Lung (tissue), 16 donors: ENCODE measurements around the gene DOCK8. TPM values are rescaled to one million over a fixed set of nuclear protein-coding genes. Genes with fewer than 3 reads are reported as not detected.
"Not testable (repeated sequence)": the region's sequence is repeated elsewhere in the genome, so short reads cannot be mapped to it uniquely, and the experiment has no call there.

ENCODE experiments used
- ATAC-seq: fragments of 200-7000 bp; cut with Tn5 transposase; one replicate; pipeline ENCODE4 v1.9.1; 2020; ENCODE audit warnings: moderate number of reproducible peaks; ENCODE audit not compliant: insufficient read depth, low FRiP score
- DNase-seq, 3 donors: peaks; one replicate each; pipeline ENCODE4 v3.0.0-alpha.2; 2013 to 2017
- H3K27ac ChIP-seq, 2 donors: one replicate each; pipeline ENCODE4 v1.5.1; 2013; ENCODE audit warnings: mild to moderate bottlenecking in 2 of 2, moderate library complexity in 2 of 2, control low read depth in 1 of 2, inconsistent platforms in 1 of 2, low read depth in 1 of 2, low read length in 1 of 2
- H3K27me3 ChIP-seq, 3 donors: one replicate each; pipeline ENCODE4 v1.5.1; 2013; ENCODE audit warnings: low read length in 2 of 3; ENCODE audit not compliant: control insufficient read depth in 3 of 3, insufficient read depth in 3 of 3
- H3K36me3 ChIP-seq, 4 donors: one replicate each; pipeline ENCODE4 v1.5.1; 2013; ENCODE audit warnings: low read length in 4 of 4, mild to moderate bottlenecking in 1 of 4, moderate library complexity in 1 of 4; ENCODE audit not compliant: control insufficient read depth in 4 of 4, insufficient read depth in 4 of 4
- H3K4me1 ChIP-seq, 5 donors: one replicate each; pipeline ENCODE4 v1.5.1; 2013; ENCODE audit warnings: low read length in 5 of 5, mild to moderate bottlenecking in 2 of 5, moderate library complexity in 1 of 5; ENCODE audit not compliant: control insufficient read depth in 5 of 5, insufficient read depth in 5 of 5
- H3K4me3 ChIP-seq: one replicate; pipeline ENCODE4 v1.5.1; 2013; ENCODE audit warnings: mild to moderate bottlenecking, control low read depth, moderate library complexity
- H3K9ac ChIP-seq, 2 donors: one replicate each; pipeline ENCODE4 v1.5.1; 2013; ENCODE audit warnings: low read length in 2 of 2, control low read depth in 1 of 2; ENCODE audit not compliant: insufficient read depth in 1 of 2
- H3K9me3 ChIP-seq, 4 donors: one replicate each; pipeline ENCODE4 v1.5.1; 2013; ENCODE audit warnings: low read length in 3 of 4, mild to moderate bottlenecking in 1 of 4, moderate library complexity in 1 of 4; ENCODE audit not compliant: control insufficient read depth in 4 of 4, insufficient read depth in 3 of 4
- WGBS, 2 donors: extraction: QIAGEN DNeasy Blood & Tissue Kit; methylation state at CpG; one replicate each; pipeline ENCODE4 v1.1.7; 2013; 5-methylcytosine and 5-hydroxymethylcytosine counted together
- long read RNA-seq, 5 donors: transcript quantifications; one replicate each; lab custom pipeline, GENCODE V29; 2026
- polyA plus RNA-seq, 2 donors: library from polyadenylated mRNA; stranded (reverse); fragments of 200-250 nt; gene quantifications; one replicate each; pipeline ENCODE4 v1.2.1, GENCODE V29; 2013
- total RNA-seq, 2 donors: library from RNA; depleted of rRNA in 1 of 2; stranded (reverse); fragments of >200 nt in 1 of 2; gene quantifications; one replicate each; pipeline ENCODE4 v1.2.1, GENCODE V29; 2014 to 2021
- TF ChIP-seq, protein P1 (sequence below): IDR thresholded peaks from 2 replicates; pipeline ENCODE4 v1.5.1; 2012; ENCODE audit warnings: mild to moderate bottlenecking; ENCODE audit errors: control extremely low read depth, extremely low read depth
- donor health status: control.
- donor health status: control.
- donor health status: Bipolar disorder and iron deficiency.
- donor health status: healthy.
- donor health status: DM: yes; HTN: yes; CAD: no.

Gene DOCK8
- total RNA-seq = 10 to 100 TPM; 24.5 to 75.1 TPM
- 10 to 100 TPM in 1 of 2 donors, 1 to 10 TPM in 1; 9.6 to 30.1 TPM for polyA plus RNA-seq
- long read RNA-seq, donor 1 = 0 reads
- long read RNA-seq, donor 2 = 0 reads
- long read RNA-seq, donor 3 = 0 reads
- long read RNA-seq, donor 4 = 0 reads
- long read RNA-seq, donor 5 = 0 reads

DNA sequence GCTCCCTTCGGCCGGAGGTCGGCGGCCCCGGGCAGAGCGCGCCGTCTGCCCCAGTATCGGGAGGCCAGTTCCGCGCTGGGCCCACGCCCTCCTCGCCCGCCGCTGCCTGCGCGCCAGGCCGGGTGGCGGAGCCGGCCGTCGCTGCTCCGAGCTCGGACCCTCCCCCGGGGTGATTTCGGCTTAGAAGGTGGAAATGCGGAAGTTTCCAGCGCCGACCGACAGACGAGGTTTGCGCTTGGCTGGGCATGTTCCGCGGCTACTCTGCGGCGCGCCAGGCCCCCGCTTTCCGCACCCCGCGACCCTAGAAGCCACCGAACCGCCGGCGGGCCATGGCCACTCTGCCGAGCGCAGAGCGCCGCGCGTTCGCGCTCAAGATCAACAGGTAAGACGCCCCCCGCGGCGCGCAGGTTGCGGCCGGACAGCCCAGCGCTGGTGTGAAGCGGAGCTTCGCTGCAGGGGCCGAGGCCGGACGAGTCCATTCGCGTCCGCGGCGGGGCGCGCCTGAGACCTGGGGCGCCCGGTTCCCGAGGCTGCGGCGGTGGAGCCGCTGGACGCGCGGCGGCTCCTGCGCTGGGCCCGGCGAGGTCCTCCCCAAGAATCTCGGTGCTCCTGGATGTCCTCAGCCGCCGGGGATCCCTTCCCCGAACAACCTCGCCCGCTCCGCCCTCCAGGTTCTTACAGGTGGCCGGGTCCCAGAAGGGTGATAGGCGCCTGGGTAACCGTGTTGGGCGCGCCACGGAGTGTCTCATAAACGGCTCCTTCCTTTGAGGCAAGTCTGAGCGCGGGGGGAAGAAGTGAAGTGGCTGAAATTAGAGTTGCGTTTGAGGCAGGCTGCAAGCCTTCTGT lies at the start of gene DOCK8:
TSS of gene DOCK8 (plus strand) at position 218 of the 846 bp plus-strand sequence. CDS start at position 330, 112 bp downstream.
- no peaks in the 10 kb centered on the region for H3K4me1 ChIP-seq
- DNase-seq = peak; percentile 41 to 55 (median 50)

DNA sequence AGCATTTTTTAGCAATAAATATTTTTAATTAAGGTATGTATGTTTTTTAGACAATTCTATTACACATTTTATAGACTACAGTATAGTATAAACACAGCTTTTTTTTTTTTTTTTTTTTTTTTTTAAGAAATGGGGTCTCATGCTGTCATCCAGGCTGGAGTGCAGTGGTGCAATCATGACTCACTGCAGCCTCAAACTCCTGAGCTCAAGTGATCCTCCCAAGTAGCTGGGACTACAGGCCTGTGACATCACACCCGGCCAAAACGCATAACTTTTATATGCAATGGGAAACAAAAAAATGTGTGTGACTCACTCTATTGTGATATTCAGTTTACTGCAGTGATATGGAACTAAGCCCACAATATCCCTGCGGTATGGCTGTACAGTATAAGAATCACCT lies 44.9 kb upstream of the DOCK8 start:
- H3K36me3 ChIP-seq, DNase-seq, H3K9ac ChIP-seq, ATAC-seq, H3K4me1 ChIP-seq, H3K4me3 ChIP-seq, H3K27me3 ChIP-seq, H3K27ac ChIP-seq, H3K9me3 ChIP-seq: not testable (repeated sequence)
- no CpG with 5 or more reads among the region's 3 CpGs for WGBS, 2 donors

More for the DNA sequence above, at the start of gene DOCK8:
- peak; percentile 89 for ATAC-seq
- TF ChIP-seq, protein P1, sequence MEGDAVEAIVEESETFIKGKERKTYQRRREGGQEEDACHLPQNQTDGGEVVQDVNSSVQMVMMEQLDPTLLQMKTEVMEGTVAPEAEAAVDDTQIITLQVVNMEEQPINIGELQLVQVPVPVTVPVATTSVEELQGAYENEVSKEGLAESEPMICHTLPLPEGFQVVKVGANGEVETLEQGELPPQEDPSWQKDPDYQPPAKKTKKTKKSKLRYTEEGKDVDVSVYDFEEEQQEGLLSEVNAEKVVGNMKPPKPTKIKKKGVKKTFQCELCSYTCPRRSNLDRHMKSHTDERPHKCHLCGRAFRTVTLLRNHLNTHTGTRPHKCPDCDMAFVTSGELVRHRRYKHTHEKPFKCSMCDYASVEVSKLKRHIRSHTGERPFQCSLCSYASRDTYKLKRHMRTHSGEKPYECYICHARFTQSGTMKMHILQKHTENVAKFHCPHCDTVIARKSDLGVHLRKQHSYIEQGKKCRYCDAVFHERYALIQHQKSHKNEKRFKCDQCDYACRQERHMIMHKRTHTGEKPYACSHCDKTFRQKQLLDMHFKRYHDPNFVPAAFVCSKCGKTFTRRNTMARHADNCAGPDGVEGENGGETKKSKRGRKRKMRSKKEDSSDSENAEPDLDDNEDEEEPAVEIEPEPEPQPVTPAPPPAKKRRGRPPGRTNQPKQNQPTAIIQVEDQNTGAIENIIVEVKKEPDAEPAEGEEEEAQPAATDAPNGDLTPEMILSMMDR = no peak
- Histone ChIP-seq H3K27ac (peak within 1 kb of the TSS in 1 of 2 donors; percentile 92), H3K27me3 (peaks cover 0 to 38% (median 32%) of the 10 kb centered on the region in 3 donors), H3K9ac (peak within 1 kb of the TSS in 1 of 2 donors; percentile 47), H3K36me3 (no peaks in the 10 kb centered on the region), H3K9me3 (no peaks in the 10 kb centered on the region), H3K4me3 (peak within 1 kb of the TSS; percentile 42)
- WGBS, 2 donors = 0 to 1% methylated on average over 92 to 103 of the region's 103 CpGs

DNA sequence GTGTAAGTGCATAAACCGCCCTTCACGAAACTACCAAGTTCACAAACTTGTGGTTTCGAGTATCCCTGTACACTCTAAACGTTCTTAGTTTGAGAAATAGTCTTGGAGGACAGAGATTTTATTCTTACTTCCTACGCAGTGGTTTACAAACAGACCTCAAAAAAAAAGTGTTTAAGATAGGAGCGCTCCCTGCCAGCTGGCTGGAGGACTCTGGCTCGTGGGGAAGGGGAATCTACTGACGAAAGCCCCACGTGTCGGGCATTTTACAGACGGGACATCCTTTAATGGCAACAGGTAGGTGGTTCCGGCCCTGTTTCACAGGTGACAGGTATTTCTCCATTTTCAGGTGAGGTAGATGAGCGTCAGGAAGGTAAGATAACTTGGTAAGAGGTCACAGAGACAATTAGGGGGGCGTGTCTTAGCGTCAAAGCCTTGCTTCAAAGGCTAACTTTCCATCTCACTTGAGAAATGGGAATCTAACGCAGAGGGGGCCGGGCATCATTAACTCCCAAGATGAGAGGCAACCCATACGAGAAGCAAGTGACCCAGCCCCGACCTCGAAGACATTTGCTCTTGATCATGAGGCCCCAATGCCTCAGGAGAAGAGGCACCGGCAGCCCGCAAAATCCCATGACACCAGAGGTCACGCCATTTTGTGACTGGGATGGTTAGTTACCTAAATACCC lies 36.4 kb upstream of the DOCK8 start:
- peak overlapping the region in 1 of 2 donors; percentile 31 for H3K27ac ChIP-seq
- not testable (repeated sequence) for H3K9ac ChIP-seq, H3K4me1 ChIP-seq, H3K36me3 ChIP-seq, H3K27me3 ChIP-seq, ATAC-seq, H3K9me3 ChIP-seq, H3K4me3 ChIP-seq
- WGBS, 2 donors = 1 to 5% methylated on average over 15 to 17 of the region's 23 CpGs
- peak in 2 of 3 donors; percentile 10 to 13 for DNase-seq

DNA sequence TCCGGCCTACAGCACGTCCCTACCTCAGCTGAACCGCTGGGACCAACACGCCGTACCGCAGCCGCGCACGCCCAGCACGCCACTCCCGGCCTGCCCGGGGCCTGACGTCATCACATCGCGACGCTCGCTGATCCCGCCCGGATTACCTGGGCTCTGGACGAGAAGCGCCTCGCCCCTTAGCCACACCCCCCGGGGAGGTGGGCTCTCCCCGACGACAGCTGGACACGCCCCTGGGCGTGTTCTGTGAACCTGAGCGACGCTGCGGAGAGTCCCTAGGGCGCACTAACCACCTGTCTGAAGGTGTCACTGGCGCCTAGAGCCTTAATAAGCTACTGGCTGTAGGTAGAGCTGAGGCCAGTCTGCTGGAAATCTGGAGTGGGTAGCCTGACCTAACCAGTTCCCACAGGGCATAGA lies 35.7 kb upstream of the DOCK8 start, which contains the start of gene ZNG1A:
TSS of gene ZNG1A (minus strand) at position 87 of the 414 bp plus-strand sequence. CDS start 87 bp downstream, outside the sequence.
- H3K36me3 ChIP-seq, H3K4me1 ChIP-seq, H3K9me3 ChIP-seq, H3K27me3 ChIP-seq, H3K4me3 ChIP-seq, ATAC-seq: not testable (repeated sequence)
- 0% methylated on average over 13 of the region's 32 CpGs; no CpG with 5 or more reads in 1 of the 2 donors for WGBS, 2 donors
- Histone ChIP-seq H3K27ac (peak within 1 kb of the TSS; percentile 31 to 50), H3K9ac (peak within 1 kb of the TSS in 1 of 2 donors; percentile 83)
- peak in 2 of 3 donors; percentile 83 to 85 for DNase-seq

DNA sequence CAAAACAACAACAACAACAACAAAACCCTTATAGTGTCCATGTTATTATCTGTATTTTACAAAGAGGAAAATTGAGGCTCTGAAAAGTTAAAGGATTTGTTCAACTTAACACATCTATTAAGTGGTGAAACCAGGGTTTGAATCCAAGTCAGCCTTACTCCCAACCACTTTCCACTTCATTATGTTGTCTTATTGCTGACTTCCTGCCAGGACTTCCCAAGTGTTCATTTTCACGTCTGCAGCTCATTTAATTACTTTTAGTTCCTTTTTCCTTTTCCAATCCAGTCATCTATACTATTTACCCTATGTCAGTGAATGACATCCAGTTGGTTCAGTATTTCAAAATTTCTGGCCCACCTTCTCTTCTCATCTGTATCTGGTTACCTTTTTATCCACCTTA lies 15.1 kb upstream of the DOCK8 start:
- H3K4me3 ChIP-seq, H3K9me3 ChIP-seq, H3K27ac ChIP-seq, H3K9ac ChIP-seq, H3K4me1 ChIP-seq, ATAC-seq, H3K36me3 ChIP-seq, H3K27me3 ChIP-seq: not testable (repeated sequence)
- peak in 1 of 3 donors; percentile 33 for DNase-seq
- WGBS, 2 donors = 12% methylated on average over 1 of the region's 1 CpG; no CpG with 5 or more reads in 1 of the 2 donors
